GM23248 (cell line): ENCODE results near the gene APP.

ENCODE experiments used
- EZH2 ChIP-seq: fragments of 200-600 bp; sonication (generic); IDR thresholded peaks from 2 replicates; pipeline ENCODE4 v1.6.1; 2018; ENCODE audit warnings: antibody characterized with exemption, mild to moderate bottlenecking; ENCODE audit not compliant: insufficient read depth, poor library complexity, severe bottlenecking
- EZH2phosphoT487 ChIP-seq: fragments of 200-600 bp; sonication (generic); IDR thresholded peaks from 2 replicates; pipeline ENCODE4 v1.6.1; 2018; ENCODE audit warnings: antibody characterized with exemption, moderate library complexity, mild to moderate bottlenecking, low read depth; ENCODE audit not compliant: insufficient read depth

- TF ChIP-seq EZH2phosphoT487 (no peak), EZH2 (no peak)
Measured at GRCh38 chr21:25931765-25932164, 238.8 kb downstream of the APP start.
